WTC11 (cell line): ENCODE results near the gene SNX3. TPM values are rescaled to one million over a fixed set of nuclear protein-coding genes. Genes with fewer than 3 reads are reported as not detected.
A peak's percentile ranks its signal among the peaks of the same experiment; 100 is the strongest.

Source experiments
- ATAC-seq: fragments of 200-7000 bp; cut with Tn5 transposase; 2 replicates; pipeline ENCODE4 v1.10.0; 2021; ENCODE audit warnings: mild to moderate bottlenecking, moderate library complexity
- CTCF ChIA-PET: fragments of 300-600 bp; sonication (Branson Sonifier 250); formaldehyde crosslinking; loops from one replicate; lab custom pipeline; 2021; ENCODE audit warnings: antibody characterized with exemption; lab: Charles Lee
- POLR2A ChIA-PET: fragments of 350-600 bp; sonication (Branson Sonifier 250); formaldehyde crosslinking; loops from one replicate; lab custom pipeline; 2021; ENCODE audit warnings: antibody characterized with exemption; lab: Charles Lee
- DNase-seq: peaks from one replicate; pipeline ENCODE4 v3.0.0; 2021; ENCODE audit warnings: low spot score
- H3K27ac Mint-ChIP-seq: 2 replicates; pipeline ENCODE4 v1.8.0; 2021; ENCODE audit warnings: mixed read lengths
- H3K27me3 Mint-ChIP-seq: 2 replicates; pipeline ENCODE4 v1.8.0; 2021; ENCODE audit warnings: low read depth, mild to moderate bottlenecking, moderate library complexity, mixed read lengths
- H3K36me3 Mint-ChIP-seq: 2 replicates; pipeline ENCODE4 v1.8.0; 2021; ENCODE audit warnings: mixed read lengths
- H3K4me1 Mint-ChIP-seq: 2 replicates; pipeline ENCODE4 v1.8.0; 2022; ENCODE audit warnings: mixed read lengths
- H3K4me3 Mint-ChIP-seq: 2 replicates; pipeline ENCODE4 v1.8.0; 2021; ENCODE audit warnings: mild to moderate bottlenecking, moderate library complexity, mixed read lengths
- H3K9me3 Mint-ChIP-seq: 2 replicates; pipeline ENCODE4 v1.8.0; 2021; ENCODE audit warnings: mixed read lengths
- CREB1 ChIP-seq: sonication (generic); formaldehyde crosslinking; IDR thresholded peaks from 2 replicates; pipeline ENCODE4 v1.8.0; 2023; ENCODE audit warnings: mild to moderate bottlenecking, missing genetic modification reagents
- ESRRA ChIP-seq: sonication (generic); formaldehyde crosslinking; IDR thresholded peaks from 2 replicates; pipeline ENCODE4 v1.8.1; 2022; ENCODE audit warnings: mild to moderate bottlenecking, missing genetic modification reagents, borderline replicate concordance
- FOXJ3 ChIP-seq: sonication (generic); formaldehyde crosslinking; IDR thresholded peaks from 2 replicates; pipeline ENCODE4 v1.9.0; 2021; ENCODE audit warnings: missing genetic modification reagents, mild to moderate bottlenecking, borderline replicate concordance
- MXD4 ChIP-seq: fragments of 250-450 bp; sonication (Bioruptor Pico); IDR thresholded peaks from 2 replicates; pipeline ENCODE4 v1.8.0; 2021; ENCODE audit warnings: mild to moderate bottlenecking, moderate library complexity, borderline replicate concordance
- OVOL2 ChIP-seq: fragments of 250-450 bp; sonication (Bioruptor Pico); IDR thresholded peaks from 2 replicates; pipeline ENCODE4 v1.9.0; 2021; ENCODE audit warnings: mild to moderate bottlenecking, borderline replicate concordance
- RELA ChIP-seq: sonication (generic); formaldehyde crosslinking; IDR thresholded peaks from 2 replicates; pipeline ENCODE4 v1.8.1; 2022; ENCODE audit warnings: missing genetic modification reagents, mild to moderate bottlenecking, borderline replicate concordance
- SMAD4 ChIP-seq: sonication (generic); formaldehyde crosslinking; IDR thresholded peaks from 2 replicates; pipeline ENCODE4 v1.8.0; 2022; ENCODE audit warnings: mild to moderate bottlenecking, missing genetic modification reagents
- SOX15 ChIP-seq: fragments of 250-450 bp; sonication (Bioruptor Pico); IDR thresholded peaks from 2 replicates; pipeline ENCODE4 v1.9.0; 2021; ENCODE audit warnings: mild to moderate bottlenecking
- TEAD4 ChIP-seq: sonication (generic); formaldehyde crosslinking; IDR thresholded peaks from 2 replicates; pipeline ENCODE4 v1.8.0; 2022; ENCODE audit warnings: mild to moderate bottlenecking, missing genetic modification reagents
- TP53 ChIP-seq: sonication (generic); formaldehyde crosslinking; IDR thresholded peaks from 2 replicates; pipeline ENCODE4 v1.8.1; 2023; ENCODE audit warnings: mild to moderate bottlenecking, missing genetic modification reagents
- ZBTB21 ChIP-seq: sonication (generic); formaldehyde crosslinking; IDR thresholded peaks from 2 replicates; pipeline ENCODE4 v1.8.1; 2023; ENCODE audit warnings: mild to moderate bottlenecking, missing genetic modification reagents, borderline replicate concordance
- ZNF232 ChIP-seq: sonication (generic); formaldehyde crosslinking; IDR thresholded peaks from 2 replicates; pipeline ENCODE4 v1.8.0; 2022; ENCODE audit warnings: mild to moderate bottlenecking, missing genetic modification reagents
- ZNF317 ChIP-seq: sonication (generic); formaldehyde crosslinking; IDR thresholded peaks from 2 replicates; pipeline ENCODE4 v1.8.1; 2023; ENCODE audit warnings: low read depth, mild to moderate bottlenecking, moderate library complexity, missing genetic modification reagents, borderline replicate concordance
- total RNA-seq: library from RNA; stranded (reverse); gene quantifications from 3 replicates; pipeline ENCODE4 v1.2.3, GENCODE V29; 2021
- TF ChIP-seq, protein P1 (sequence below): sonication (generic); formaldehyde crosslinking; IDR thresholded peaks from 2 replicates; pipeline ENCODE4 v1.8.0; 2022; ENCODE audit warnings: mild to moderate bottlenecking, missing genetic modification reagents
- TF ChIP-seq, protein P2 (sequence below): sonication (generic); formaldehyde crosslinking; IDR thresholded peaks from 2 replicates; pipeline ENCODE4 v1.8.1; 2022; ENCODE audit warnings: mild to moderate bottlenecking, moderate library complexity, missing genetic modification reagents
- TF ChIP-seq, protein P3 (sequence below): sonication (generic); formaldehyde crosslinking; IDR thresholded peaks from 2 replicates; pipeline ENCODE4 v1.8.0; 2023; ENCODE audit warnings: missing genetic modification reagents, mild to moderate bottlenecking, borderline replicate concordance
- TF ChIP-seq, protein P4 (sequence below): sonication (generic); formaldehyde crosslinking; IDR thresholded peaks from 2 replicates; pipeline ENCODE4 v1.8.0; 2022; ENCODE audit warnings: mild to moderate bottlenecking, missing genetic modification reagents
- TF ChIP-seq, protein P5 (sequence below): sonication (generic); formaldehyde crosslinking; IDR thresholded peaks from 2 replicates; pipeline ENCODE4 v1.8.1; 2023; ENCODE audit warnings: mild to moderate bottlenecking, missing genetic modification reagents, moderate library complexity
- TF ChIP-seq, protein P6 (sequence below): fragments of 250-450 bp; sonication (Bioruptor Pico); IDR thresholded peaks from 2 replicates; pipeline ENCODE4 v2.1.2; 2022; ENCODE audit warnings: mild to moderate bottlenecking, moderate library complexity

SNX3 gene
- total RNA-seq, 1 experiment from 2014 or later = 66.1 TPM

DNA sequence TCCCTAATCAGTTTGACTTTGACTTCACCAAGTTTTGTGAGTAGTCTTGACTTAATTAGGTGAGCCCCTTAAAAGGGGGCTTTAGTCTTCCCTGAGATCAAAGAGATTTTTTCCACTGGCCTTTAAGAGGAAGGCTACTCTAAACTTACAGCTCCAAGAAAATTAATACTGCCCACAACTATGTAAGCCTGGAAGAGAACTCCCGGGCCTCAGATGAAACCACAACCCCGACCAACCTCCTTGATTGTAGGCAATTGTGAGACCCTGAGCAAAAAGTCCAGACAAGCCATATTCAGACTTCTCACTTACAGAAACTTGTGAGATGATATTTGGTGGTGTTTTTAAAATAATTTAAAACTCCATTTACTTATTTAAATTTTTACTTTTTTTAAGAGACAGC is 18.1 kb downstream of the SNX3 start:
- ATAC-seq = no peak
- Mint-ChIP-seq H3K27ac (no peak overlapping the region; the same call in 1 of the 2 replicates), H3K4me1 (no peaks in the 10 kb centered on the region), H3K36me3 (peaks cover 32% of the 10 kb centered on the region), H3K4me3 (no peak overlapping the region), H3K27me3 (no peaks in the 10 kb centered on the region; the same call in 1 of the 2 replicates), H3K9me3 (peaks cover 20% of the 10 kb centered on the region)
- DNase-seq = no peak
- ChIA-PET CTCF (no interaction called here), POLR2A (no interaction called here)
- TF ChIP-seq, protein P1, sequence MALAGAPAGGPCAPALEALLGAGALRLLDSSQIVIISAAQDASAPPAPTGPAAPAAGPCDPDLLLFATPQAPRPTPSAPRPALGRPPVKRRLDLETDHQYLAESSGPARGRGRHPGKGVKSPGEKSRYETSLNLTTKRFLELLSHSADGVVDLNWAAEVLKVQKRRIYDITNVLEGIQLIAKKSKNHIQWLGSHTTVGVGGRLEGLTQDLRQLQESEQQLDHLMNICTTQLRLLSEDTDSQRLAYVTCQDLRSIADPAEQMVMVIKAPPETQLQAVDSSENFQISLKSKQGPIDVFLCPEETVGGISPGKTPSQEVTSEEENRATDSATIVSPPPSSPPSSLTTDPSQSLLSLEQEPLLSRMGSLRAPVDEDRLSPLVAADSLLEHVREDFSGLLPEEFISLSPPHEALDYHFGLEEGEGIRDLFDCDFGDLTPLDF = no peak
- no peak for TF ChIP-seq TP53 (CRISPR knock-in tag)
- TF ChIP-seq, protein P2, sequence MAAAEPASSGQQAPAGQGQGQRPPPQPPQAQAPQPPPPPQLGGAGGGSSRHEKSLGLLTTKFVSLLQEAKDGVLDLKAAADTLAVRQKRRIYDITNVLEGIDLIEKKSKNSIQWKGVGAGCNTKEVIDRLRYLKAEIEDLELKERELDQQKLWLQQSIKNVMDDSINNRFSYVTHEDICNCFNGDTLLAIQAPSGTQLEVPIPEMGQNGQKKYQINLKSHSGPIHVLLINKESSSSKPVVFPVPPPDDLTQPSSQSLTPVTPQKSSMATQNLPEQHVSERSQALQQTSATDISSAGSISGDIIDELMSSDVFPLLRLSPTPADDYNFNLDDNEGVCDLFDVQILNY (CRISPR knock-in tag) = no peak
- TF ChIP-seq, protein P3, sequence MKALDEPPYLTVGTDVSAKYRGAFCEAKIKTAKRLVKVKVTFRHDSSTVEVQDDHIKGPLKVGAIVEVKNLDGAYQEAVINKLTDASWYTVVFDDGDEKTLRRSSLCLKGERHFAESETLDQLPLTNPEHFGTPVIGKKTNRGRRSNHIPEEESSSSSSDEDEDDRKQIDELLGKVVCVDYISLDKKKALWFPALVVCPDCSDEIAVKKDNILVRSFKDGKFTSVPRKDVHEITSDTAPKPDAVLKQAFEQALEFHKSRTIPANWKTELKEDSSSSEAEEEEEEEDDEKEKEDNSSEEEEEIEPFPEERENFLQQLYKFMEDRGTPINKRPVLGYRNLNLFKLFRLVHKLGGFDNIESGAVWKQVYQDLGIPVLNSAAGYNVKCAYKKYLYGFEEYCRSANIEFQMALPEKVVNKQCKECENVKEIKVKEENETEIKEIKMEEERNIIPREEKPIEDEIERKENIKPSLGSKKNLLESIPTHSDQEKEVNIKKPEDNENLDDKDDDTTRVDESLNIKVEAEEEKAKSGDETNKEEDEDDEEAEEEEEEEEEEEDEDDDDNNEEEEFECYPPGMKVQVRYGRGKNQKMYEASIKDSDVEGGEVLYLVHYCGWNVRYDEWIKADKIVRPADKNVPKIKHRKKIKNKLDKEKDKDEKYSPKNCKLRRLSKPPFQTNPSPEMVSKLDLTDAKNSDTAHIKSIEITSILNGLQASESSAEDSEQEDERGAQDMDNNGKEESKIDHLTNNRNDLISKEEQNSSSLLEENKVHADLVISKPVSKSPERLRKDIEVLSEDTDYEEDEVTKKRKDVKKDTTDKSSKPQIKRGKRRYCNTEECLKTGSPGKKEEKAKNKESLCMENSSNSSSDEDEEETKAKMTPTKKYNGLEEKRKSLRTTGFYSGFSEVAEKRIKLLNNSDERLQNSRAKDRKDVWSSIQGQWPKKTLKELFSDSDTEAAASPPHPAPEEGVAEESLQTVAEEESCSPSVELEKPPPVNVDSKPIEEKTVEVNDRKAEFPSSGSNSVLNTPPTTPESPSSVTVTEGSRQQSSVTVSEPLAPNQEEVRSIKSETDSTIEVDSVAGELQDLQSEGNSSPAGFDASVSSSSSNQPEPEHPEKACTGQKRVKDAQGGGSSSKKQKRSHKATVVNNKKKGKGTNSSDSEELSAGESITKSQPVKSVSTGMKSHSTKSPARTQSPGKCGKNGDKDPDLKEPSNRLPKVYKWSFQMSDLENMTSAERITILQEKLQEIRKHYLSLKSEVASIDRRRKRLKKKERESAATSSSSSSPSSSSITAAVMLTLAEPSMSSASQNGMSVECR (CRISPR knock-in tag) = no peak
- TF ChIP-seq CREB1 (CRISPR knock-in tag) = no peak
- no peak for TF ChIP-seq RELA

DNA sequence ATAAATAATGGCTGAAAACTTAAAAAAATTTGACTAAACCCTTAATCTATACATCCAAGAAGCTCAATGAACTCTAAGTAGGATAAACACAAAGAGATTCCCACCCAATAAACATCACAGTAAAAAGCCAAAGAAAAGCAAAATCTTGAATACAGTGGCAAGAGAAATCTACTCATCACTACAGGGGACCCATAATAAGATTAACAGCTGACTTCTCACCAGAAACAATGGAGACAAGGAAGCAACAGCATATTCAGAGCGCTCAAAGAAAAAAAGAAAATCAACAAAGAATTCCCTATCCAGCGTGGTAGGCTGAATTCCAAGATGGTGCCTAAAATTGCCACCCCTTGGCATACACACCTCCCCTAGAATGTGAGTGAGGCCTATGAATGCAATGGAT is 18.6 kb downstream of the SNX3 start:
- H3K9me3 Mint-ChIP-seq = peaks cover 20% of the 10 kb centered on the region
- no peak overlapping the region for H3K4me3 Mint-ChIP-seq
- POLR2A ChIA-PET = no interaction called here
- peaks cover 32% of the 10 kb centered on the region for H3K36me3 Mint-ChIP-seq
- DNase-seq = no peak
- no peak for ATAC-seq
- H3K4me1 Mint-ChIP-seq = no peaks in the 10 kb centered on the region
- TF ChIP-seq FOXJ3 (CRISPR knock-in tag) = no peak
- peak; percentile 95 for TF ChIP-seq ZNF317
- CTCF ChIA-PET = no interaction called here
- H3K27ac Mint-ChIP-seq = no peak overlapping the region
- no peaks in the 10 kb centered on the region; the same call in 1 of the 2 replicates for H3K27me3 Mint-ChIP-seq

DNA sequence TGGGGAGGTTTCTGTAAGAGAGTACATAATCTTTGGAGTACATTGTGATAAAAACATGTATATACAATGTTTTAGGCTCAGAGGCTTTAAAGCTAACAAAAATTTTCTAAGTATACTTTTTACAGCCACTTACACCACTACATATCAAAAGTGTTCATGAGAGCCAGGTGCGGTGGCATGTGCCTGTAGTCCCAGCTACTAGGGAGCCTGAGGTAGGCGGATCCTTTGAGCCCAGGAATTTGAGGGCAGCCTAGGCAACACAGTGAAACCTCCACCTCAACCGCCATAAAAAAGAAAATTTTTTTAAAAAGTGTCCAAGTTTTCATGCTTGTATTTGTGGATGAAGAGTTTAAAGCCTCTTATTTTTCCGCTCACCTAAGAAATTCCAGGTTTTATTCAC is 22.5 kb downstream of the SNX3 start:
- no peak for DNase-seq
- ChIA-PET CTCF (no interaction called here), POLR2A (no interaction called here)
- H3K4me3 Mint-ChIP-seq = no peak overlapping the region
- no peak overlapping the region for H3K27ac Mint-ChIP-seq
- peaks cover under 1% of the 10 kb centered on the region for H3K4me1 Mint-ChIP-seq
- ATAC-seq = no peak
- H3K27me3 Mint-ChIP-seq = no peaks in the 10 kb centered on the region; the same call in 1 of the 2 replicates
- peaks cover 15% of the 10 kb centered on the region for H3K36me3 Mint-ChIP-seq
- H3K9me3 Mint-ChIP-seq = peaks cover 13% of the 10 kb centered on the region
- TF ChIP-seq ZNF317 (no peak), ESRRA (CRISPR knock-in tag) (no peak), ZBTB21 (CRISPR knock-in tag) (no peak), SOX15 (no peak), SMAD4 (CRISPR knock-in tag) (no peak), OVOL2 (CRISPR knock-in tag) (no peak), TEAD4 (CRISPR knock-in tag) (no peak), MXD4 (CRISPR knock-in tag) (no peak), ZNF232 (CRISPR knock-in tag) (no peak)
- TF ChIP-seq, protein P4, sequence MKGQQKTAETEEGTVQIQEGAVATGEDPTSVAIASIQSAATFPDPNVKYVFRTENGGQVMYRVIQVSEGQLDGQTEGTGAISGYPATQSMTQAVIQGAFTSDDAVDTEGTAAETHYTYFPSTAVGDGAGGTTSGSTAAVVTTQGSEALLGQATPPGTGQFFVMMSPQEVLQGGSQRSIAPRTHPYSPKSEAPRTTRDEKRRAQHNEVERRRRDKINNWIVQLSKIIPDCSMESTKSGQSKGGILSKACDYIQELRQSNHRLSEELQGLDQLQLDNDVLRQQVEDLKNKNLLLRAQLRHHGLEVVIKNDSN (CRISPR knock-in tag) = no peak
- TF ChIP-seq, protein P5, sequence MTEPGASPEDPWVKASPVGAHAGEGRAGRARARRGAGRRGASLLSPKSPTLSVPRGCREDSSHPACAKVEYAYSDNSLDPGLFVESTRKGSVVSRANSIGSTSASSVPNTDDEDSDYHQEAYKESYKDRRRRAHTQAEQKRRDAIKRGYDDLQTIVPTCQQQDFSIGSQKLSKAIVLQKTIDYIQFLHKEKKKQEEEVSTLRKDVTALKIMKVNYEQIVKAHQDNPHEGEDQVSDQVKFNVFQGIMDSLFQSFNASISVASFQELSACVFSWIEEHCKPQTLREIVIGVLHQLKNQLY (CRISPR knock-in tag) = no peak
- TF ChIP-seq, protein P6, sequence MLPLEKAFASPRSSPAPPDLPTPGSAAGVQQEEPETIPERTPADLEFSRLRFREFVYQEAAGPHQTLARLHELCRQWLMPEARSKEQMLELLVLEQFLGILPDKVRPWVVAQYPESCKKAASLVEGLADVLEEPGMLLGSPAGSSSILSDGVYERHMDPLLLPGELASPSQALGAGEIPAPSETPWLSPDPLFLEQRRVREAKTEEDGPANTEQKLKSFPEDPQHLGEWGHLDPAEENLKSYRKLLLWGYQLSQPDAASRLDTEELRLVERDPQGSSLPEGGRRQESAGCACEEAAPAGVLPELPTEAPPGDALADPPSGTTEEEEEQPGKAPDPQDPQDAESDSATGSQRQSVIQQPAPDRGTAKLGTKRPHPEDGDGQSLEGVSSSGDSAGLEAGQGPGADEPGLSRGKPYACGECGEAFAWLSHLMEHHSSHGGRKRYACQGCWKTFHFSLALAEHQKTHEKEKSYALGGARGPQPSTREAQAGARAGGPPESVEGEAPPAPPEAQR = no peak
- TF ChIP-seq, protein P3 (CRISPR knock-in tag) = no peak
